HG02798 (cell line): ENCODE measurements around the gene SRSF3.
"Not testable (repeated sequence)": the region's sequence is repeated elsewhere in the genome, so short reads cannot be mapped to it uniquely, and the experiment has no call there.

Source experiments
- ATAC-seq: cut with Tn5 transposase; IDR thresholded peaks from one replicate; pipeline ENCODE4 v1.9.1; 2021; ENCODE audit warnings: mild to moderate bottlenecking; ENCODE audit not compliant: unreplicated experiment, poor library complexity

The SRSF3 gene

GRCh38 chr6:36572353-36573311 is 21.5 kb upstream of the SRSF3 start:
- not testable (repeated sequence) for ATAC-seq

GRCh38 chr6:36574679-36575078 is 19.5 kb upstream of the SRSF3 start:
- ATAC-seq: no peak

DNA sequence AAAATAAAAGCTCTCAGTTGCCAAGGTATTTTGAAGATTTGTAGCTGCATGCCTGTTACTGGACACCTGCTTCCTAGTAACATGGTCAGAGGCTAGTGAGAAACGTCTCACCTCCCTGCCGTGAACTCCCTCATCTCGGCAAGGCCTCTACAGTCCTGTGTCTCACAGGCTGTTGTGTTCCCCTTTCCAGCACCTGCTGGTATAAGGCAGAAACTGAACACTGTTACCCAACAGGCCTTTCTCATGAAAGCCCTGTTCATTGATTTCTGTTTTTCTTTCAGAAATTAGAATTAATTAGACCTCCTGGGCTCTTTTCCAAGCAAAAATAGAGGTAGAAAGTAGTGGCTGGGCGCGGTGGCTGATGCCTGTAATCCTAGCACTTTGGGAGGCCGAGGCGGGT is 17.6 kb upstream of the SRSF3 start:
- ATAC-seq: no peak

DNA sequence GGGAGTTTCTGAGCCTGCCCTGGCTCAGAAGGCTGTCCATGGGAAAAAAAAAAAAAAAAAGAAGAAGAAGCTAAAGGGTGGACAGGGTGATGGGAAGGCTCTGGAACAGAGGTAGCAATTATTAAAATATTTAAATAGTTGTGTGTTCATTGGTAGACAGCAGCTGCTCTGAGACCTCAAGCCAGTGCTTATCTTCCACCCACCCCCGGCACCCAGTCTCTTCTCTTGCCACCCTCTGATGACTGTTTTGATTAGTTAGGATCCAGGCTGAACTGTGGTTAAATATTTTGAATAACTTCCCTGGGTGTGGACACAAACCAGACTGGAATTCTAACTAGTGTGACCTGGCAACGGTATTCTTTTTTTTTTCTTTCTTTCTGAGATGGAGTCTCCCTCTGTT is 16.9 kb upstream of the SRSF3 start:
- no peak for ATAC-seq

GRCh38 chr6:36578030-36578429 is 16.1 kb upstream of the SRSF3 start:
- ATAC-seq: no peak

DNA sequence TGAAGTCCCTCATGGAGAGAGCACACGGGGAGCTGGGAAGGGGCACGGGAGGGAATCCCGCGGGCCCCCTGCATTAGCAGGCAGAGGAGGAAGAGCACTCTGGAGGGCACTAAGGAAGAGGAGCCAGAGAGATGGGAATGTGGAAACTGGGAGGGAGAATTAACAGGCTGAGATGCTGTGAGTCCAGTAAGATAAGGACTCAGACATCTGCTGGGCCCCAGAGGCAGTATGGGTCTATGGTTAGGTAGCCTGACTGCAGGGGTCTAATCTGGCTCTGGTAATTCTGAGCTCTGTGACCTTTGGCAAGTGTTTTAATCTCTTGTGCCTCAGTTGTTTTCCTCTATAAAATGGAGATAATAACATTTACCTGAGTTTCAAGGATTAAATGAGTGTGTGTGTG is 15.7 kb upstream of the SRSF3 start:
- no peak for ATAC-seq

GRCh38 chr6:36580184-36580526 is 14.0 kb upstream of the SRSF3 start:
- ATAC-seq: no peak

GRCh38 chr6:36581716-36582115 is 12.4 kb upstream of the SRSF3 start:
- ATAC-seq: no peak

- ATAC-seq: no peak
Measured at GRCh38 chr6:36586606-36587005, 7.6 kb upstream of the SRSF3 start.

- not testable (repeated sequence) for ATAC-seq
Measured at GRCh38 chr6:36589025-36589400, 5.1 kb upstream of the SRSF3 start.

DNA sequence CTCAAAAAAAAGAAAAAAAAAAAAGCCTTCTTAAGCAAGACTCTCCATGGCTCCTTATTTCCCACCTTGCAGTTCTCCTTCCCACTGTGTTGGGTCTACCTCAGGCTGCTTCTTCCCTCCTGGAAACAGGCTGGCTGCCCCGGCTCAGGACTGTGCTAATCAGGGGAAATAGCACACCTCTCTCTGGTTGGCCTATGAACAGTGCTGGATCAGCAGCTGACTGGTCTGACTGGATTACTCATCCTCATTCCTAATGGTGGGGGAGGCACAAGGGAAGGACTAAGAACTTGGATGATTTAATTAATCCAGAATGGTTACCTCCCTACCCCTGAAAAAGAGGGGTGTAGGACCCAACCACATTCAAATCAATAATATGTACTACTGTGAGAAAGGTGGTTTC is 3.9 kb upstream of the SRSF3 start:
- no peak for ATAC-seq

DNA sequence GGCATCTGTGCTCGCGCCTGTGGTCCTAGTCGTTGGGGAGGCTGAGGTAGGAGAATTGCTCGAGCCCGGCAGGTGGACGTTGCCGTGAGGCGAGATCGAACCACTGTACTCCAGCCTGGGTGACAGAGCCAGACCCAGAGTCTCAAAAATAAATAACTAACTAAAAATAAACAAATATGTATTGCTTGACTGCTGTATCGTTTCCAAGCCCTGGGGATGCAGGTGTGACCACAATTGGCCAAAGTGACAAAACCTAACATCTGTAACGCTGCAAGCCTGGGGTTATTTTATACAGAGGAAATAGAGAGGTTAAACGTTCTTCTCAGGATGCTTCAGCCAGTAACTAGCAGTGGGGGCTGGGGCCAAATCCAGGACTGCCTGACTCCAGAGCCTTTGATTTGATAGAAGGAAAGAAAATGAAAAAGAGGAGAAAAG is 1.9 kb upstream of the SRSF3 start:
- peak; percentile 35 for ATAC-seq

- ATAC-seq: peak; percentile 11
Measured at GRCh38 chr6:36593569-36594028, 563 bp upstream of the SRSF3 start.

DNA sequence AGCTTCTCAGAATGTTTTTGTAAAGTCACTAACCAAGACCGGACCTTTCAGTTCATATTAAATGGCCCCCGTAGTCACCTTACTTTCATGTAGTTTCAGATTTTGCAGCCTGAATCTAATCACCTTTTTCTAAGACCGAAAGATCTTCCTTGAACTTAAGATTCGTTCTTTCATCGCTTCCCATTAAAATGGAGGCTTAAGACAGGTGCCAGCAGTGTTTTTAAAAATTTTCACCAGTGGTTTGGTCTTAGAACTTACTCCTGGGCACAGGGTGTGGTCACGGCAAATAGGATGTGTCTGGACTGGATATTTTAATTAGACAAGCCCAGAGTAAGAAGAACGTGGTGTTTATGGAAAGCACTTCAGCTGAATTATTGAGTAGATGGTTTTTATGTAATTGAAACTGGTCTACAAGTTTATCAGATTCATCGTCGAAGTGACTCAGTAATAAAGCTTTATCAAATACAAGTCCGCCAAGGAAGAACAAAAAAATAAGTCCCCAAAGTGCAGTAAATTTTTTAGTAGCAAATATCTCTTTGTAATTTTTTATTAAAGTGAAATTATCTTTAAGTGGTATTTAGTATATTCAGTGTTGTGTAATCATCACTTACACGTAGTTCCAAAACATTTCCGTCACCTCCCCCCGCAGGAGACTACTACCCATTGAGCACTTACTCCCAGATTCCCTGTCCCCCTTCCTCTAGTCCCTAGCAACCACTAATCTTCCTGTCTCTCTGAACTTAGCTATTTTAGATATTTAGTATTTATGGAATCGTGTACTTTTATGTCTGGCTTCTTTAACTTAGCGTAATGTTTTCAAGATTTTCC is 868 bp downstream of the SRSF3 start:
- no peak for ATAC-seq

DNA sequence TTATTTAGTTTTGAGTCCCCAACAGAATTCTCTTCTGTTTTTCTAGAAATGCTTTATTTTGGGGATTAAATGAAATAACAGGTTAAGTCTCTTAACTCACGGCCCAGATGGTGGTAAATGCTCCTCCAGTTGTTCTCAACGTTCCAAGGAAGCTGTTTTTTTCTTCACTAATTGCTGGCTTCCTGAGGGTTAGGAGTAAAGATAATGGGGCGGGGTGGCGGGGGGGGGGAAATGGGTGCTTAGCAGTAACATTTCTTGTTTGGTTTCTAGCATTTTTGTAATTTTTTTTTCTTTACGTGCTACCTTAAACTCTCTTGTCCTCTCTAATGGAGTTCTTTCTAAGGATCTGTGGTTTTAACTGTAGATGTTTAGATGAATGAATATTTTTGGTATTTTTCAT is 2.2 kb downstream of the SRSF3 start:
- no peak for ATAC-seq

DNA sequence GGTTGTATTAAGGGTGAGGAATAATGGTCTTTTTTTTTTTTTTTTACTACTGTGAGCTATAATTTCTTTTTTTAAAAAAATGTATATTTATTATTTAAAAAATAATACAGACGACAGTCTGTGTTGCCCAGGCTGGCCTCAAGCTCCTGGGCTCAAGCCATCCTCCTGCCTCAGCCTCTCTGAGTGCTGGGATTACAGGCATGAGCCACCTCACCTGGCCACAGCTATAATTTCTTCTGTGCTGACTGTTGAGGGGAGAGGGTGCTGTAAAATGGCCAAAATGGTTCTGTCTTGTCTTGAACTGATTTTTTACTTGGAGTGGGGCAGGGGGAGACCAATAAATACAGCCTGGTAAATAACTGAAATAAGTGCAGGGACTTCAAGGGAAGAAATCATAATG is 3.6 kb downstream of the SRSF3 start:
- no peak for ATAC-seq

- ATAC-seq: no peak
Measured at GRCh38 chr6:36598326-36598725, 4.2 kb downstream of the SRSF3 start.

DNA sequence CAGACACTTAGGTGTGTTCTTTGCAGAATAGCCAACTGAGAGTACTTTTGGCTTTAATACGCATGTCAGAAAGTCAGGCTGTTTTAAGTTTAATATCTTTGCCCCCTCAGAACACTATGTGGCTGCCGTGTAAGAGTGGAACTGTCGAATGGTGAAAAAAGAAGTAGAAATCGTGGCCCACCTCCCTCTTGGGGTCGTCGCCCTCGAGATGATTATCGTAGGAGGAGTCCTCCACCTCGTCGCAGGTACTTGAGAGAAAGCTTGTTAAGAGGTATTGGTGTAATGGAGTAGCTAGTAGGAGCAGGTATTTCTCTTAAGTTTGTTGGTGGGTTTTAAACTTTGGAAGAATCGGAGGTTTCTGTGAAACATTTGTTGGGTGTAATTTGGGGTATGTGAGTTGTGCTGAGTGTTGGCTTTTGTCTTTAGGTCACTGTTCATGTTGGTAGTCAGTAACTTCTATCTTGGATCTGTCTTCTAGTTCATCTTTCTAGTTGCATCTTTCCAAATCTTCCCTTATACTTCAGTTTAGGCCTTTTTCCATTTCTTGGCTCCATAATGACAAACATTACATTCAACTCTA is 4.7 kb downstream of the SRSF3 start:
- no peak for ATAC-seq

GRCh38 chr6:36599791-36600209 is 5.6 kb downstream of the SRSF3 start:
- ATAC-seq: no peak

- no peak for ATAC-seq
Measured at GRCh38 chr6:36600564-36601146, 6.5 kb downstream of the SRSF3 start.

DNA sequence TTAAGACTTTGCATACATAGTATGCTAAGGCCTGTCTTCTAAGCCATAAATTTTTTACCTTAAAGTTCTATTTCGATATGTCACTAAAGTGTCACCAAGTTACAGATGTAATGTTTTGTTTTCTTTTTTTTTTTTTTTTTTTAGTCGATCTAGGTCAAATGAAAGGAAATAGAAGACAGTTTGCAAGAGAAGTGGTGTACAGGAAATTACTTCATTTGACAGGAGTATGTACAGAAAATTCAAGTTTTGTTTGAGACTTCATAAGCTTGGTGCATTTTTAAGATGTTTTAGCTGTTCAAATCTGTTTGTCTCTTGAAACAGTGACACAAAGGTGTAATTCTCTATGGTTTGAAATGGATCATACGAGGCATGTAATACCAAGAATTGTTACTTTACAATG is 7.7 kb downstream of the SRSF3 start:
- not testable (repeated sequence) for ATAC-seq
